AG04450 (cell line): Measurements from ENCODE around the gene NUCKS1. TPM values are rescaled to one million over a fixed set of nuclear protein-coding genes. Genes with fewer than 3 reads are reported as not detected.

Experiments used
- CTCF ChIA-PET: fragments of 300-600, 350-600 bp; formaldehyde crosslinking; extraction: SDS; loops from one replicate; lab custom pipeline; 2022; ENCODE audit warnings: antibody characterized with exemption, inconsistent platforms; lab: Charles Lee
- POLR2A ChIA-PET: fragments of 350-600 bp; formaldehyde crosslinking; extraction: SDS; loops from one replicate; lab custom pipeline; 2021; ENCODE audit warnings: antibody characterized with exemption, inconsistent platforms; lab: Yijun Ruan, JAX
- DNase-seq: peaks from one replicate; pipeline ENCODE4 v3.0.0-alpha.2; 2011; ENCODE audit warnings: low read depth, low spot score
- H3K27ac ChIP-seq: one replicate; pipeline ENCODE4 v1.5.1; 2012; ENCODE audit warnings: low read depth, low read length, control low read depth
- H3K27me3 ChIP-seq: one replicate; pipeline ENCODE4 v1.6.0; 2012; ENCODE audit warnings: low read length; ENCODE audit not compliant: control insufficient read depth, insufficient read depth
- H3K4me3 ChIP-seq: 2 replicates; pipeline ENCODE4 v1.5.1; 2011; ENCODE audit warnings: mild to moderate bottlenecking, low read depth, low read length, control low read depth
- H3K9me3 ChIP-seq: 2 replicates; pipeline ENCODE4 v1.5.1; 2012; ENCODE audit warnings: low read length; ENCODE audit not compliant: control insufficient read depth, insufficient read depth
- CTCF ChIP-seq: IDR thresholded peaks from 2 replicates; pipeline ENCODE4 v1.5.1; 2011; ENCODE audit warnings: low read depth, low read length, control low read depth, inconsistent platforms
- polyA plus RNA-seq: library from polyadenylated mRNA; depleted of rRNA; stranded (reverse); fragments of >200 nt; gene quantifications from 2 replicates; pipeline ENCODE4 v1.2.3, GENCODE V29; 2011

Gene NUCKS1
- polyA plus RNA-seq, 1 experiment: 105 TPM

GRCh38 chr1:205780335-205780734 is 30.4 kb upstream of the NUCKS1 start:
- CTCF ChIA-PET: interaction anchor here (0.7 kb wide), 1 partner anchor 202 kb away, joined by 12 read pairs; no protein-coding TSS in a partner anchor
- POLR2A ChIA-PET: no interaction called here
- no peak overlapping the region for H3K4me3 ChIP-seq
- H3K27me3 ChIP-seq: peaks cover 2% of the 10 kb centered on the region
- TF ChIP-seq CTCF: no peak
- no peak for DNase-seq
- no peak overlapping the region for H3K27ac ChIP-seq
- H3K9me3 ChIP-seq: no peaks in the 10 kb centered on the region

GRCh38 chr1:205777994-205778393 is 28.0 kb upstream of the NUCKS1 start:
- POLR2A ChIA-PET: no interaction called here
- H3K27ac ChIP-seq: no peak overlapping the region
- H3K27me3 ChIP-seq: peaks cover 2% of the 10 kb centered on the region
- no peak for TF ChIP-seq CTCF
- H3K9me3 ChIP-seq: no peaks in the 10 kb centered on the region; the same call in 1 of the 2 replicates
- no peak overlapping the region for H3K4me3 ChIP-seq
- CTCF ChIA-PET: no interaction called here
- DNase-seq: no peak

GRCh38 chr1:205775717-205776056 is 25.7 kb upstream of the NUCKS1 start:
- Histone ChIP-seq H3K9me3 (no peaks in the 10 kb centered on the region; the same call in 1 of the 2 replicates), H3K27ac (no peak overlapping the region), H3K27me3 (peaks cover 2% of the 10 kb centered on the region), H3K4me3 (no peak overlapping the region)
- no peak for TF ChIP-seq CTCF
- POLR2A ChIA-PET: interaction anchor here (1.0 kb wide), 1 partner anchor 26 kb away, joined by 7 read pairs; the partner anchor contains the start of gene NUCKS1
- CTCF ChIA-PET: interaction anchor here (1.2 to 3.0 kb wide), 2 partner anchors 16 to 116 kb away, joined by 4 to 11 read pairs; no protein-coding TSS in a partner anchor
- no peak for DNase-seq

GRCh38 chr1:205775015-205775716 is 25.2 kb upstream of the NUCKS1 start, which contains the start of gene RAB29:
Gene RAB29 (minus strand): TSS chr1:205775482. CDS start chr1:205774956, 526 bp downstream.
- CTCF ChIA-PET: interaction anchor here (0.6 to 3.0 kb wide), 3 partner anchors 17 to 202 kb away, joined by 5 to 11 read pairs (median 5); no protein-coding TSS in a partner anchor
- peak; percentile 46 for DNase-seq
- peaks cover 2% of the 10 kb centered on the region for H3K27me3 ChIP-seq
- POLR2A ChIA-PET: interaction anchor here (1.0 kb wide), 1 partner anchor 26 kb away, joined by 7 read pairs; the partner anchor contains the start of gene NUCKS1
- H3K9me3 ChIP-seq: no peaks in the 10 kb centered on the region; the same call in 1 of the 2 replicates
- TF ChIP-seq CTCF: no peak
- peak within 1 kb of the TSS; percentile 47 for H3K27ac ChIP-seq
- peak within 1 kb of the TSS; percentile 97 for H3K4me3 ChIP-seq
